Keratinocyte (primary cell): ENCODE data around the gene TBC1D16. TPM values are rescaled to one million over a fixed set of nuclear protein-coding genes. Genes with fewer than 3 reads are reported as not detected.
"Not testable (repeated sequence)": the region's sequence is repeated elsewhere in the genome, so short reads cannot be mapped to it uniquely, and the experiment has no call there.

ENCODE experiments used
- DNase-seq: peaks from one replicate; pipeline ENCODE4 v3.0.0-alpha.2; 2011; ENCODE audit warnings: low read depth, missing footprints, low spot score
- FAIRE-seq: peaks from 2 replicates; lab custom pipeline; 2011; peaks lifted over from hg19 to GRCh38; lab: Jason Lieb, UNC
- H2AFZ ChIP-seq: 2 replicates; pipeline ENCODE4 v1.6.0; 2012; ENCODE audit warnings: low read length, control low read depth, inconsistent platforms; ENCODE audit not compliant: control insufficient read depth
- H3K27ac ChIP-seq: 2 replicates; pipeline ENCODE4 v1.5.1; 2011; ENCODE audit warnings: low read length; ENCODE audit not compliant: control insufficient read depth, insufficient read depth
- H3K27me3 ChIP-seq: 3 replicates; pipeline ENCODE4 v1.6.0; 2011; ENCODE audit warnings: low read length; ENCODE audit not compliant: control insufficient read depth, insufficient read depth; ENCODE audit errors: extremely low read depth
- H3K36me3 ChIP-seq, 2 experiments: 2 replicates in 1 of 2; 3 replicates in 1 of 2; pipeline ENCODE4 v1.5.1; 2011; ENCODE audit warnings: low read length in 2 of 2, mild to moderate bottlenecking in 1 of 2; ENCODE audit not compliant: control insufficient read depth in 2 of 2, insufficient read depth in 2 of 2; ENCODE audit errors: extremely low read depth in 1 of 2
- H3K4me1 ChIP-seq: 3 replicates; pipeline ENCODE4 v1.5.1; 2011; ENCODE audit warnings: low read length; ENCODE audit not compliant: control insufficient read depth, insufficient read depth; ENCODE audit errors: extremely low read depth
- H3K4me2 ChIP-seq: 3 replicates; pipeline ENCODE4 v1.6.0; 2011; ENCODE audit warnings: low read depth, low read length; ENCODE audit not compliant: control insufficient read depth, insufficient read depth; ENCODE audit errors: extremely low read depth
- H3K4me3 ChIP-seq, 3 experiments: fragments of 200-600 bp in 1 of 3; sonication (generic) in 1 of 3; 2 replicates in 2 of 3; 3 replicates in 1 of 3; pipeline ENCODE4 v1.5.1; 2011 to 2016; ENCODE audit warnings: low read length in 3 of 3, mild to moderate bottlenecking in 3 of 3, control low read depth in 2 of 3, inconsistent platforms in 1 of 3, low read depth in 1 of 3, mixed read lengths in 1 of 3, mixed run types in 1 of 3, moderate library complexity in 1 of 3; ENCODE audit not compliant: control insufficient read depth in 2 of 3, insufficient read depth in 2 of 3; ENCODE audit errors: extremely low read depth in 1 of 3
- H3K79me2 ChIP-seq: 2 replicates; pipeline ENCODE4 v1.6.0; 2012; ENCODE audit warnings: low read length; ENCODE audit not compliant: control insufficient read depth, insufficient read depth
- H3K9ac ChIP-seq: 3 replicates; pipeline ENCODE4 v1.6.0; 2011; ENCODE audit warnings: low read length; ENCODE audit not compliant: control insufficient read depth, insufficient read depth; ENCODE audit errors: extremely low read depth
- H3K9me1 ChIP-seq: 3 replicates; pipeline ENCODE4 v1.6.0; 2011; ENCODE audit warnings: low read length; ENCODE audit not compliant: control insufficient read depth, insufficient read depth; ENCODE audit errors: extremely low read depth
- H3K9me3 ChIP-seq: 2 replicates; pipeline ENCODE4 v1.5.1; 2012; ENCODE audit warnings: low read depth, low read length; ENCODE audit not compliant: control insufficient read depth
- H4K20me1 ChIP-seq: 3 replicates; pipeline ENCODE4 v1.6.0; 2011; ENCODE audit warnings: low read length; ENCODE audit not compliant: control insufficient read depth, insufficient read depth; ENCODE audit errors: extremely low read depth
- EZH2 ChIP-seq: IDR thresholded peaks from one replicate; pipeline ENCODE4 v1.6.1; 2012; ENCODE audit warnings: inconsistent platforms, mild to moderate bottlenecking, low read length, moderate library complexity
- dilution Hi-C: fragments of 300-500 bp; cut with MboI; formaldehyde crosslinking; loops from one replicate; pipeline ENCODE4 v1.7.0; 2020; ENCODE audit warnings: low sequenced_read_pairs; ENCODE audit not compliant: extremely low pct_ligation_motif_present
- polyA plus RNA-seq, 5 experiments: library from polyadenylated mRNA; depleted of rRNA in 3 of 5; stranded (reverse) in 3 of 5; stranded (forward) in 1 of 5; unstranded in 1 of 5; fragments of >200 nt; gene quantifications; 1 replicate in 1 of 5; 2 replicates in 3 of 5; 3 replicates in 1 of 5; pipeline versions ENCODE4 v1.2.1 to v1.2.3, GENCODE V29; 2011 to 2012; ENCODE audit warnings: missing spikeins in 2 of 5, low read depth in 1 of 5, low replicate concordance in 1 of 5
- TF ChIP-seq, protein P1 (sequence below), 3 experiments: IDR thresholded peaks in 1 of 3; conservative IDR thresholded peaks in 1 of 3; optimal IDR thresholded peaks in 1 of 3; 2 replicates in 2 of 3; 3 replicates in 1 of 3; pipeline versions ENCODE3 to v1.5.1; 2011; ENCODE audit warnings: low read length in 3 of 3, mild to moderate bottlenecking in 3 of 3, moderate library complexity in 2 of 3, control low read depth in 1 of 3, inconsistent platforms in 1 of 3; ENCODE audit not compliant: insufficient read depth in 2 of 3; ENCODE audit errors: extremely low read depth in 1 of 3

The TBC1D16 gene
- polyA plus RNA-seq, 1 donor (not counting 4 experiments of a cell fraction or from before 2014, with no cell fraction given), result 8.6 TPM

DNA sequence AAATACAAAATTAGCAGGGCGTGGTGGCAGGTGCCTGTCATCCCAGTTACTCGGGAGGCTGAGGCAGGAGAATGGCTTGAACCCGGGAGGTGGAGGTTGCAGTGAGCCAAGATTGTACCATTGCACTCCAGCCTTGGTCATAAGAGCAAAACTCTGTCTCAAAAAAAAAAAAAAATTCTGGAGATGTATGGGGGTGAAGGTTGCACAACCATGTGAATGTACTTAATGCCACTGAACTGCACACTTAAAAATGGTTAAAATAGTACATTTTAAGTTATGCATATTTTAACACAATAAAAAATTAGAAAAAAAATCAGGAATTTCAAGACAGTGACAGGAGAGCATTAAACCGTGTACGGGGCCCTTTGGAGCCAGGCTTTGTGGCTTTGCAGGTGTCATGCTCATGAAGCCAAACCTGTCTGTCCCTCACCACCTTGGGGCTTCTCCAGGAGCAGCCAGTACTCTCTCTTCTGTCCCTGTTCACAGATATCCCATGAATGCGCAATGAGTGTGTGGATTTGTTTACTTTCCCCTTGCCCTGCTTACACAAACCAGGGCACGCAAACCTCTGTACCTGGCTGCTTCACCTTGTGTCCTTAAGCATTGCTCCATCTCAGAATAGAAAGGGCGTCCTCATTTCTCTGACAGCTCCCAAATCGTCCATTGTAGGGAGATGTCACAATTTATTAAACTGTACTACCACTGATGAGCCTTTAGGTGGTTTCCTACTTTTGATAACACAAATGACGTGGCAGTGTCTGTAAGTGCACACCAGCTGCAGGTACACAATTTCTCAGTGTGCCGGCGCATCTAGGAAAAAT is 138.2 kb downstream of the TBC1D16 start:
- Histone ChIP-seq H3K27ac (no peak overlapping the region), H3K9ac (no peak overlapping the region), H3K4me1 (no peaks in the 10 kb centered on the region), H4K20me1 (no peaks in the 10 kb centered on the region), H3K9me1 (no peaks in the 10 kb centered on the region), H2AFZ (no peak overlapping the region), H3K4me3 (no peak overlapping the region), H3K4me2 (no peak overlapping the region), H3K9me3 (no peaks in the 10 kb centered on the region), H3K36me3 (no peaks in the 10 kb centered on the region), H3K79me2 (no peaks in the 10 kb centered on the region), H3K27me3 (peaks cover 24% of the 10 kb centered on the region)
- dilution Hi-C loops, result no loop called here
- no peak for TF ChIP-seq EZH2
- TF ChIP-seq, protein P1, sequence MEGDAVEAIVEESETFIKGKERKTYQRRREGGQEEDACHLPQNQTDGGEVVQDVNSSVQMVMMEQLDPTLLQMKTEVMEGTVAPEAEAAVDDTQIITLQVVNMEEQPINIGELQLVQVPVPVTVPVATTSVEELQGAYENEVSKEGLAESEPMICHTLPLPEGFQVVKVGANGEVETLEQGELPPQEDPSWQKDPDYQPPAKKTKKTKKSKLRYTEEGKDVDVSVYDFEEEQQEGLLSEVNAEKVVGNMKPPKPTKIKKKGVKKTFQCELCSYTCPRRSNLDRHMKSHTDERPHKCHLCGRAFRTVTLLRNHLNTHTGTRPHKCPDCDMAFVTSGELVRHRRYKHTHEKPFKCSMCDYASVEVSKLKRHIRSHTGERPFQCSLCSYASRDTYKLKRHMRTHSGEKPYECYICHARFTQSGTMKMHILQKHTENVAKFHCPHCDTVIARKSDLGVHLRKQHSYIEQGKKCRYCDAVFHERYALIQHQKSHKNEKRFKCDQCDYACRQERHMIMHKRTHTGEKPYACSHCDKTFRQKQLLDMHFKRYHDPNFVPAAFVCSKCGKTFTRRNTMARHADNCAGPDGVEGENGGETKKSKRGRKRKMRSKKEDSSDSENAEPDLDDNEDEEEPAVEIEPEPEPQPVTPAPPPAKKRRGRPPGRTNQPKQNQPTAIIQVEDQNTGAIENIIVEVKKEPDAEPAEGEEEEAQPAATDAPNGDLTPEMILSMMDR (optimal IDR thresholded peaks at IDR 0.05 in 1 of 3, IDR thresholded peaks at IDR 0.05 in 1 of 3, conservative IDR thresholded peaks at IDR 0.05 in 1 of 3; ENCODE audit: extremely low read depth in 1 of 3, insufficient read depth in 2 of 3, low read length in 3 of 3), result no peak
- DNase-seq (no peak), FAIRE-seq (no peak)

DNA sequence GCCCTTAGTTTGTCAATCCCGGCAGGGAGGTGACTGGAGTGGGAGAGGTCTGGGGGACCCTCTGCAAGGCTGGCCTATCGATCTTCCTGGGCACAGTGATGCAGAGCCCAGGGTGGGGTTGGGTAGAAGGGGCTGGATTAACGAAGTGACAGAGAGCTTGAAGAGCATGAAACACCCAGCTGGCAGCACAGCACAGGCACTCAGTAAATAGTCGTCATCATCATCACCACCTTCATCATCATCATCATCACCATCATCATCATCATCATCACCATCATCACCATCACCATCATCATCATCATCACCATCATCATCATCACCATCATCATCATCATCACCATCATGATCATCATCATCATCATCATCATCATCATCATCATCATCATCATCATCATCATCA is 142.2 kb downstream of the TBC1D16 start:
- H3K36me3 ChIP-seq, H3K4me3 ChIP-seq, H3K27ac ChIP-seq, H3K9ac ChIP-seq, H3K9me1 ChIP-seq, H3K4me1 ChIP-seq, H3K4me2 ChIP-seq, H4K20me1 ChIP-seq, dilution Hi-C loops, FAIRE-seq, H3K79me2 ChIP-seq, DNase-seq, H3K9me3 ChIP-seq, H2AFZ ChIP-seq: not testable (repeated sequence)
- peaks cover 43% of the 10 kb centered on the region for H3K27me3 ChIP-seq
